Amniotic epithelial cell (primary cell): ENCODE data around the gene C1orf35.

Experiments
- DNase-seq: peaks from one replicate; pipeline ENCODE4 v3.0.0-alpha.2; 2010; ENCODE audit warnings: low read depth

C1orf35 gene

DNA sequence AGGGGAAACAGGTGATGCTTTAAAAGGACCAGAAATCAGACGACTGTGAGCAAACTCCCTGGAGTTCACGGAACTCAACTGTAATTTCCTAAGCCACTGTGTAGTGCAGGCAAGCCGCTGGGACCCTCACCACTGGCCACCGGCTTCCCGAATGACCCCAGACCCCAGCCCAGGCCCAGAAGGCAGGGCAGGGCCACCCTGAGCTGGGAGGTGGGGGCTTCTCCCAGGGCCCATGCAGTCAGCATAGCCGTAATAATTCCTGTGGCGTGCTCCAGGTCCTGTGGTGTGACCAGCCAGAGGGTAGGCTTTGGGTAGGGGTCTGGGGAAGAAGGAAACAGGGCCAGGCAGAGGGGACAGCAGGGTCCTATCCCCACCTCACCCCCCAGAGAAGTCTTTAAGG lies 24.1 kb downstream of the C1orf35 start:
- DNase-seq = no peak

- no peak for DNase-seq
Measured at GRCh38 chr1:228077565-228078330, 25.4 kb downstream of the C1orf35 start.

- no peak for DNase-seq
Measured at GRCh38 chr1:228076796-228077430, 26.2 kb downstream of the C1orf35 start.

DNA sequence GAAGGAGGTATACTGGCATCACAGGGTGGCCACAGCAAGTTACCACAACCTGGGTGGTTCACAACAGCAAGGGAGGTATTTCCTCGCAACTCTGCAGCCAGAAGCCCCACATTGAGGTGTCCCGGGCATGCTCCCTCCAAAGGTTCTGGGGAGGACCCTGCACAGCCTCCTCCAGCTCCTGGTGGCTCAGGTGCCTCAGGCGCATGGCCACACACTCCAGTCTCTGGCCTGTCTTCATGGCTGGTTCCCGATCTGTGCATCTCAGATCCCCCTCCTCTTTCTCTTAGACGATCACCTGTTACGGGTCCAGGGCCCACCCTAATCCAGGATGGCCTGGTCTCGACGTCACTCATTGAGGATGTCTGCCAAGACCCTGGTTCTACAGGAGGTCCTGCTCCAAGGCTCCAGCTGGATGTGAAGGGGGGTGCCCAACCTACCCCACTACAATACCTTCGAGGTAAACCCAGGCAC lies 27.3 kb downstream of the C1orf35 start:
- no peak for DNase-seq

- no peak for DNase-seq
Measured at GRCh38 chr1:228074954-228075730, 28.0 kb downstream of the C1orf35 start.

DNA sequence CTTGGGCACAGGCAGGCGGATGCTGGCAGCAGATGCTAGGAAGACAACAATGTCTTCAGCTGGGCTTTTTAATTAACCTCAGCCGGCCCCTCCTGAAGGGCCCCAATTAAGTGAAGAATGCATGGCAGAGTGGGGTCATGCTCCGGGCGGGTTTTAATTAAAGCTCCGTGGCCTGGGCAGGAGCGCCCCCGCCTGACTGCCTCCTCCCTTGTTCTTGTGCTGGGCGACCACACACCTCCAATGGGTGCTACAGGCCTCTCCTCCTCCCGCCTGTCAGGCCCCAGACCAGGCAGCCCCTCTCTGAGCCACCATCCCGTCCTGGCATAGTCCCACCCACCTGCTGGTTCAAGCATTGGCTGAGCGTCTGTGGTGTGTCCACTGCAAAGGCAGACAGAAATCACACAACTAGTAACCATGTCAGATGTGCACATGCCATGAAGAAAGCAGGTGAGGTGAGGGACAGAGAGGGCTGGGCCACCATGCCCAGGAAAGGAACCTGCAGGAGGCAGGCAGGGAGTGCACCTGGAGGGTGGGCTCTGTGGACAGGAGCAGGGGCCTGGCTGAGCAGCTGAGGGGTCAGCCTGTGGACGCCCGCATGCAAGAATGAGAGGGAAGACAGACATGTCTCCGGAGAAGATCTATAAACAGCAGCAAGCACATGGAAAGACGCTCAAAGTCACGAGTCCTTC lies 29.1 kb downstream of the C1orf35 start:
- no peak for DNase-seq

DNA sequence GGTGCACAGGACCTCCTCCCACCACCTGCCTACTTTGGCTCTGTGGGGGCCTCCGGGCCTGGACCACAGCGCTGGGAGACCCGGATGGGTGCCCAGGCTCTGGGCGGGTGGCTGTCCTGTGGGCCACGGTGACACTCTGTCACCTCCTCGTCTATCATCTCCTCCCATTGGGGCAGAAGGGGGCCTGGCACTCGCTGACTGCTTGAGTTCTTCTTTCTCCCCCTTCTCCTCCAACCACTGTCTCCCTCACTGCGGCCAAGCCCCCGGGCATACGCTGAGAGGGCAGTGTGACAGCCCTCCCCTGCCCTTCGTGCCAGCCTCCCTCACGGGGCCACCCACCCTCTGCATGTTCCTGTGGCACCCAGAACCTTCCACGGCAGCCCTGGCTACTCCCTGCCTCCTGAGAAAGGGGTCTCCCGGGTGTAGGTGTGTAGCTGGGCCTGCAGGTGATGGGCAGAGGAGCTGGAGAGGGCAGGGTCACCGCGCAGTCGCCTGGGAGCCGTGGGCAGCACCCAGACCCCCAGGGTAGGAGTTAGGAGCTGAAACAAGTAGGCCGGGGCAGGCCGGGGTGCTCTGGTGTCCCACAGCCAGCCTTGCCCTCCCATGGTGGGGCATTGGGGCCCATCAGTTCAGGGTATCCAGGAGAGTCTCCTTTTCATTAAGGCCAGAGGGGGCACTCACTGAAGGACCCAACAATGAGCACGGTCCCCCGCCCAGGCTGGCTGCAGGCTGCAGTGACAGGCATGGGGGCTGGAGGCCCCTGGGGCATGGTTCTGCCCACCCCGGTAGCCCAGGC lies 29.9 kb downstream of the C1orf35 start:
- DNase-seq = no peak

- no peak for DNase-seq
Measured at GRCh38 chr1:228072658-228073043, 30.5 kb downstream of the C1orf35 start.

DNA sequence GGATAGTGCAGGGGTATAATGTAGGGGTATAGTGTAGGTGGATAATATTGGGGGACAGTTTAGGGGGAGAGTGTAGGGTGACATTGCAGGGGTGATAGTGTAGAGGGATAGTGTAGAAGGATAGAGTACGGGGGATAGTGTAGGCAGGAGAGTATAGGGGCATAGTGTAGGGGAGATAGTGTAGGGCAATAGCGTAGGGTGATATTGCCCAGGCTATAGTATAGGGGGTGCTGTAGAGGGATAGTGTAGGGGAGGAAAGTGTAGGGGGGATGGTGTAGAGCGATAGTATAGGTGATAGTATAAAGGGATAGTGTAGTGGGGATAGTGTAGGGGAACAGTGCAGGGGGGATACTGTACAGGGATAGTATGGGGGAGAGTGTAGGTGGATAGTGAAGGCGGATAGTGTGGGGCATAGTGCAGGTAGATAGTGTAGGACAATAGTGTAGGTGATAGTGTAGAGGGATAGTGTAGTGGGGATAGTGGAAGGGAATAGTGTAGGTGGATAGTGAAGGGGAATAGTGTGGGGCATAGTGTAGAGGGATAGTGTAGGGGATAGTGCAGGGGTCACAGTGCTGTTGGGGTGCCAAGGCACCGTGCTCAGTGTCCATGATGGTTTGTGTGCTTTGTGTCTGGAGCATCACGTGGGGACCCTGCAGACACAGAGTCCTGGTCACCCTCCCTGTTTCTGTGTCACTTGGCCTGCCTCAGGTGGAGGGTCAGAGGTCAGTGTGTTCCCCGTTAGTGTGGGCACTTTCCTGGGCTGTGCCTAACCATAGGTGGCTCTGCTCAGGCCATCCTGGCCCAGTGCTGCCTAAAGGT lies 31.1 kb downstream of the C1orf35 start:
- DNase-seq = no peak

- DNase-seq = no peak
Measured at GRCh38 chr1:228070851-228071250, 32.3 kb downstream of the C1orf35 start.

GRCh38 chr1:228070173-228070572 lies 33.0 kb downstream of the C1orf35 start:
- no peak for DNase-seq

DNA sequence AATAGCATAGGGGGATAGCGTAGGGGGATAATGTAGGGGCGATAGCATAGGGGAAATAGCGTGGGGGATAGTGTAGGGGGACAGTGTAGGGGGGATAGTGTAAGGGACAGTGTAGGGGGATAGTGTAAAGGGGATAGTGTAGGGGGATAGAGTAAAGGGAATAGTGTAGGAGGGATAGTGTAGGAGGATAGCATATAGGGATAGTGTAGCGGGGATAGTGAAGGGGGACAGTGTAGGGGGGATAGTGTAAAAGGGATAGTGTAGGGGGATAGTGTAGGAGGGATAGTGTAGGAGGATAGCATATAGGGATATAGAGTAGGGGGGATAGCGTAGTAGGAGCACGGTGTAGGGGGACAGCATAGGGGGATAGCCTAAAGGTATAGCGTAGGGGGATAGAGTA lies 34.8 kb downstream of the C1orf35 start:
- DNase-seq = no peak

DNA sequence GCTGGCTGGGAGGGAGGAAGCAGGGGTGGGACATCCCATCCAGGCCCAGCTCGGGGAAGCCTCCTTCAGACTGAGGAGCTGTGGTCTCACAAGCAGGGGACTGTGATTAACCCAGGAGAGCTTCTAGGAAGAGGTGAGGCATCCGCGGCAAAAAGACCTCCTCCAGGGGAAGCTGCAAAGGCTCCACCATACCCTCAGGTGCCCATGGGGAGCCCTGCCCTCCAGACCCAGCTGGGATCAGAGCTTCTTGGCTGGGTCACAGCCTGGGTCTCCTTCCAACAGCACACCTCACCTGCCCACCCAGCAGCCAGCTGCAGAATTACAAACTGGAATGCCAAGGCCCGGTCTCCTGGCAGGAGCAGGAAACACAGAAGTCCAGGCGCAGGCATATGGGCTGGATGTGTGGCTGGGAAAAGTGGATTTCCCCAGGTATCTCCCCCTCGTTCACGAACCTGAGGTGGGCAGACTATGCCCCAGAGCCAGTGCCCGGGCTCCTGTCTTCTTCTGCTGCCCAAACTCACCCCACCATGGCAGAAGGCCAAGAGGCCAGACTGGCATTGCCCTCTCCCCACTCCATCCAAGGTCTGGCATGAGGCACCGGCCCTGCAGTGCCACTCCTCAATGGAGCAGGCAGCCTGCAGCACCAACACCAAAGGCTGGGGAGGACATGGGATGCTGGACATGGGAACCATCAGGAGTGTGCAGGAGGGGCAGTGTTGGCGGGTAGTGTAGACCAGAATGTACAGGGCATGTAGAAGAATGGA lies 36.1 kb downstream of the C1orf35 start:
- DNase-seq = no peak

- DNase-seq = no peak
Measured at GRCh38 chr1:228066416-228066815, 36.7 kb downstream of the C1orf35 start.

GRCh38 chr1:228065543-228066347 lies 37.4 kb downstream of the C1orf35 start:
- DNase-seq = no peak

DNA sequence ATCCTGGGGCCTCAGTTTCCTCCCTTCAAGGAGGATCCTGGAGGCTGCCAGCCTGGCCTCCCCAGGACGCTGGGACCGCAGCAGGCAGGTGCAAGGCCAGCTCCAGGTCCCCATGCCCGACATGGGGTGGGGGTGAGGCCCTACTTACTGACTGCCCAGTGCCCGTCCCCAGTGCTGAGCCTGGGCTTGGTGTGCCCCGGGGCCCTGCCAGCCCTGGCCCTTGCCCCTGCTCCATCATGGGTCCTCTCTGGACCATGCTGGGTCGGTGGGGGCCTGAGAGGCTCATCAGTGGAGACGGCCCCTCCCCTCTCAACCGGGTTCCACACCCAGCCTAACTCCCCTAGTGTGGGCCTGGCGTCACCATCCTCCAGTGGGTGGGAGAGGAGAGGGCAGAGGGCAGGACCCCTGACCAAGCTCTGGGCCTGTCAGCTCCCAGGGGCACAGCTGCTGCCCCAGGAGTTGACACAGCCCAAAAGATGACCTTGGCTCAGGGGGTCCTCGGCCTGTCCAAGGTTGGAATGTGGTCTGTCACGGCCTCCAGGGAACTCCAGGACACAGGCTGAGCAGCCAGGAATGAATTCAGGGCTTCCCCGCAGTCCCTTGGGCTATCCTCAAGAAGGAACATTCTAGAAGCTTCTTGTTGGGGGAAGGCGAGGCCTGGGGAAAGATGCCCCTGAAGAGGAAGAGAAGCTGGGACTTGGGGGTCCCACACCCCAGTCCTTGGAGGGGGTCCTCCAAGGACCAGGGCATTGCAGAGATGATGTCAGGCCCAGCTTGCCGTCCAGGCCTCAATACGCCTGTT lies 38.2 kb downstream of the C1orf35 start:
- no peak for DNase-seq

DNA sequence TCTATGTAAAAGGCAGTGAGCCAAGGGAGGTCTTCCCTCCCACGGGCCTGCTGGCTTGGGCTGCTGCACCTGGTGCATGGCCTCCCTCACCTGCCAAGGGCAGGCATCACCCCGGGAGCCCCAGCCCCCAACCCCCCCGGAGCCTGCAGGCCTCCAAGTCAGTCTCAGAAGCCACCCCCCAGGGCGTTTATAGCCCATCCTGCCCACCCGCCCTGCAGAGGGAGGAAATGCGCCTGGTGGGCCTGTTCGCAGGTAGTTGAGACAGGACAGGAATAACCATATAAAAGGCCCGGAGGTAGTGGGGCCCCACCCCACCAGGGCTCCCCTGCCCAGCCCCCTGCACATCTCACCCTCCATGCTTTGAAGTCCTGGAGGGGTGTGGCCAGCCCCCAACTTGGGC lies 38.8 kb downstream of the C1orf35 start:
- DNase-seq = no peak
